ENCODE measurements around the gene SLC24A4. TPM values are rescaled to one million over a fixed set of nuclear protein-coding genes. Genes with fewer than 3 reads are reported as not detected.
A peak's percentile ranks its signal among the peaks of the same experiment; 100 is the strongest.

The SLC24A4 gene
- total and polyA plus RNA-seq, 5 donors from 2014 or later, result 0.91 TPM; not detected in 4

DNA sequence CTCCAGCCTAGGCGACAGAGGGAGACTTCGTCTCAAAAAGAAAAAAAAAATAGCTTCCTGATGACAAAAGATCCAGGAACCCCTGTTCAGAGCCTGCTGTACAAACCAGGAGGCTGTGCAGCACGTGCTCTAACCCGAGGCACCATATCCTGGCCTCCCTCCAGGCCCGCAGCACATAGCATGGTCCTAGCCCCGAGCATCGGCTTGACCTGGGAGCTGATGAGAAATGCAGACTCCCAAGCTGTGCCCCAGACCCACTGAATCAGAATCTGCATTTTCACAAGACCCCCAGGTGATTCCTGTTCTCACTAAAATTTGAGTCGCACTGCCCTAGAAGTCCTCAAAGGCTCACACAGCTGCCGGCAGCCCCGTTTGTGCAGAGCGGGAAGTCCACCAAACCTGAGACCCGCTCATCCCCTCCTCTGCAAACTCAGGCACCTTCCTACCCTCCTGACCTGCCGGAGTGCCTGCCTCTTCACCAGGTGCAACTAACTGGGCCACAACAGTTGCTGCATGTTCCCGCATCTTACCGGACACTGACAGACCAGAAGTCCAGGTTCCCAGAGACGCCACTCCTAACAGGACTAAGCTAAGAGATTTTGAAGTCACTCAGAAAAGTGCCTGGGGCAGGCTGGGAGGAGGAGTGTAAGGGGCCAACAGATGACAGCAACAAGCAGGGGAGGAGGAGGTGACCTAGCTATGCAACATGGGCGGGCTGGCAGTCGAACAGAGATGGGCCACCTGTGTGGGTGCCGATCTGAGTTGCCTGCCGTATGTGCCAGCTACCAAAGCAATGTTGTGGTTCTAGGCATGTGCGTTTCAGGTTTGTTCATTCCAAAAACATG lies 166.7 kb downstream of the SLC24A4 start:
- no peak overlapping the region for H3K27ac Mint-ChIP-seq
- peaks cover 29% of the 10 kb centered on the region for H3K27me3 Mint-ChIP-seq
- Histone ChIP-seq H3K4me3 (ENCODE audit: low read depth, low read length) (no peak overlapping the region), H3K36me3 (ENCODE audit: control insufficient read depth, insufficient read depth, low read length) (no peaks in the 10 kb centered on the region), H3K27me3 (ENCODE audit: control insufficient read depth, insufficient read depth, low read length) (peaks cover under 1% of the 10 kb centered on the region), H3K4me1 (ENCODE audit: control insufficient read depth, insufficient read depth, low read length, poor library complexity, severe bottlenecking) (no peaks in the 10 kb centered on the region), H3K27ac (ENCODE audit: insufficient read depth, low read length, poor library complexity, severe bottlenecking) (no peak overlapping the region), H3K9me3 (ENCODE audit: control insufficient read depth in 2 of 2, low read length in 2 of 2) (no peaks in the 10 kb centered on the region)
- ATAC-seq (ENCODE audit: low read depth in 2 of 2) (no peak), DNase-seq (no peak)
- peaks cover 0 to 2% (median 0%) of the 10 kb centered on the region in 7 donors for H3K9me3 Mint-ChIP-seq
- H3K4me3 Mint-ChIP-seq, result no peak overlapping the region
- no peaks in the 10 kb centered on the region for H3K36me3 Mint-ChIP-seq
- no peaks in the 10 kb centered on the region for H3K4me1 Mint-ChIP-seq

- H3K4me3 Mint-ChIP-seq, result no peak overlapping the region
- H3K27me3 Mint-ChIP-seq, result peaks cover 27% of the 10 kb centered on the region
- no peak overlapping the region for H3K27ac Mint-ChIP-seq
- Histone ChIP-seq H3K27me3 (ENCODE audit: control insufficient read depth, insufficient read depth, low read length) (no peaks in the 10 kb centered on the region), H3K9me3 (ENCODE audit: control insufficient read depth in 2 of 2, low read length in 2 of 2) (no peaks in the 10 kb centered on the region), H3K27ac (ENCODE audit: insufficient read depth, low read length, poor library complexity, severe bottlenecking) (no peak overlapping the region), H3K36me3 (ENCODE audit: control insufficient read depth, insufficient read depth, low read length) (no peaks in the 10 kb centered on the region), H3K4me3 (ENCODE audit: low read depth, low read length) (no peak overlapping the region), H3K4me1 (ENCODE audit: control insufficient read depth, insufficient read depth, low read length, poor library complexity, severe bottlenecking) (no peaks in the 10 kb centered on the region)
- ATAC-seq (ENCODE audit: low read depth in 2 of 2) (no peak), DNase-seq (no peak)
- H3K4me1 Mint-ChIP-seq, result no peaks in the 10 kb centered on the region
- H3K36me3 Mint-ChIP-seq, result no peaks in the 10 kb centered on the region
- H3K9me3 Mint-ChIP-seq, result peaks cover 0 to 2% (median 0%) of the 10 kb centered on the region in 7 donors
Measured at GRCh38 chr14:92490239-92490959, 167.4 kb downstream of the SLC24A4 start.

DNA sequence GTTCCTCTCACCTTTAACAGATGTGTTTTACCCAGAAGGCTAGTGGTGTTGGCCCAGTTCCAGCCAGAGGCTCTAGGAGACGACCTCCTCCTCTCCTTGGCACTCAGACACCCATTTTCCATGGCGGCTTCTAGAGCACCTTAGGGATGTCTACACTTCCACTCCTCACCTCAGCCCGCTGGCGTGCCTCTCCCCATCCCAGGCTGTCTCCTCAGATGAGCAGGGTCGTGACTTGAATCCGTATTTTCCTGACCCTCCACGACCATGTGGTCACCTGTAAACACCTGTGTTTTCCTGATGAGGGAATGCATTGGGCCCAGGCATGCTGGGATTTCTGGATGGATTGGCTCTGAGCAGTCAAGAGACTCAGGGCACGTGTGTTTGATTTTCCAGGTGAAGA lies 168.8 kb downstream of the SLC24A4 start:
- H3K4me1 Mint-ChIP-seq, result no peaks in the 10 kb centered on the region
- Histone ChIP-seq H3K9me3 (ENCODE audit: control insufficient read depth in 2 of 2, low read length in 2 of 2) (no peaks in the 10 kb centered on the region), H3K36me3 (ENCODE audit: control insufficient read depth, insufficient read depth, low read length) (no peaks in the 10 kb centered on the region), H3K4me1 (ENCODE audit: control insufficient read depth, insufficient read depth, low read length, poor library complexity, severe bottlenecking) (no peaks in the 10 kb centered on the region), H3K27ac (ENCODE audit: insufficient read depth, low read length, poor library complexity, severe bottlenecking) (no peak overlapping the region), H3K4me3 (ENCODE audit: low read depth, low read length) (no peak overlapping the region), H3K27me3 (ENCODE audit: control insufficient read depth, insufficient read depth, low read length) (no peaks in the 10 kb centered on the region)
- H3K36me3 Mint-ChIP-seq, result no peaks in the 10 kb centered on the region
- peak overlapping the region in 1 of 3 donors; percentile 76 for H3K27ac Mint-ChIP-seq
- DNase-seq (no peak), ATAC-seq (ENCODE audit: low read depth in 2 of 2) (no peak)
- no peak overlapping the region for H3K4me3 Mint-ChIP-seq
- peaks cover 0 to 2% (median 0%) of the 10 kb centered on the region in 7 donors for H3K9me3 Mint-ChIP-seq
- H3K27me3 Mint-ChIP-seq, result peaks cover 16% of the 10 kb centered on the region

GRCh38 chr14:92492258-92492657 lies 169.3 kb downstream of the SLC24A4 start:
- no peaks in the 10 kb centered on the region for H3K27me3 ChIP-seq (ENCODE audit: control insufficient read depth, insufficient read depth, low read length)
- no peak overlapping the region for H3K27ac Mint-ChIP-seq
- no peak overlapping the region for H3K27ac ChIP-seq (ENCODE audit: insufficient read depth, low read length, poor library complexity, severe bottlenecking)
- H3K9me3 Mint-ChIP-seq, result peaks cover 0 to 2% (median 0%) of the 10 kb centered on the region in 7 donors
- no peaks in the 10 kb centered on the region for H3K36me3 ChIP-seq (ENCODE audit: control insufficient read depth, insufficient read depth, low read length)
- H3K4me3 Mint-ChIP-seq, result no peak overlapping the region
- H3K27me3 Mint-ChIP-seq, result peaks cover 13% of the 10 kb centered on the region
- no peaks in the 10 kb centered on the region for H3K36me3 Mint-ChIP-seq
- no peak for ATAC-seq (ENCODE audit: low read depth in 2 of 2)
- no peaks in the 10 kb centered on the region for H3K4me1 ChIP-seq (ENCODE audit: control insufficient read depth, insufficient read depth, low read length, poor library complexity, severe bottlenecking)
- no peaks in the 10 kb centered on the region for H3K4me1 Mint-ChIP-seq
- H3K9me3 ChIP-seq (ENCODE audit: control insufficient read depth in 2 of 2, low read length in 2 of 2), result no peaks in the 10 kb centered on the region
- DNase-seq, result no peak
- no peak overlapping the region for H3K4me3 ChIP-seq (ENCODE audit: low read depth, low read length)

GRCh38 chr14:92493024-92493423 lies 170.1 kb downstream of the SLC24A4 start:
- H3K36me3 Mint-ChIP-seq, result no peaks in the 10 kb centered on the region
- ATAC-seq (ENCODE audit: low read depth in 2 of 2) (no peak), DNase-seq (no peak)
- H3K4me1 Mint-ChIP-seq, result no peaks in the 10 kb centered on the region
- H3K27ac Mint-ChIP-seq, result no peak overlapping the region
- Histone ChIP-seq H3K4me1 (ENCODE audit: control insufficient read depth, insufficient read depth, low read length, poor library complexity, severe bottlenecking) (no peaks in the 10 kb centered on the region), H3K27ac (ENCODE audit: insufficient read depth, low read length, poor library complexity, severe bottlenecking) (no peak overlapping the region), H3K4me3 (ENCODE audit: low read depth, low read length) (no peak overlapping the region), H3K36me3 (ENCODE audit: control insufficient read depth, insufficient read depth, low read length) (no peaks in the 10 kb centered on the region), H3K27me3 (ENCODE audit: control insufficient read depth, insufficient read depth, low read length) (no peaks in the 10 kb centered on the region), H3K9me3 (ENCODE audit: control insufficient read depth in 2 of 2, low read length in 2 of 2) (no peaks in the 10 kb centered on the region)
- peaks cover 0 to 2% (median 0%) of the 10 kb centered on the region in 7 donors for H3K9me3 Mint-ChIP-seq
- H3K27me3 Mint-ChIP-seq, result peaks cover 13% of the 10 kb centered on the region
- H3K4me3 Mint-ChIP-seq, result no peak overlapping the region

DNA sequence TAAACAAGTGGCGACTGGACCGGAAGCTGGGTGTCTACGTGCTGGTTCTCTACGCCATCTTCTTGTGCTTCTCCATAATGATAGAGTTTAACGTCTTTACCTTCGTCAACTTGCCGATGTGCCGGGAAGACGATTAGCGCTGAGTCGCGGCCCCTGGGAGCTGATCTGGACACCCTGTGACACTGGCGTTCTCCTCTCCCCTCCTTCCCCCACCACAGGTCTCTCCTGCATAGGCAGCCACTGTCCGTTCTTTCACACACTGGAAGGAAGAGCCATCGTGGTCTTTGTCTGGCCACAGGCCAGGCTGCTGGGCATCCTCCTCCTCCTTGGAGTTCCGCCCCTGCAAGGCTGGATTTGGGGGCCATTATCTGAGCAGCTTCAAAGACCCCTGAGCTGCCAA lies 170.5 kb downstream of the SLC24A4 start:
- Histone ChIP-seq H3K4me3 (ENCODE audit: low read depth, low read length) (no peak overlapping the region), H3K4me1 (ENCODE audit: control insufficient read depth, insufficient read depth, low read length, poor library complexity, severe bottlenecking) (no peaks in the 10 kb centered on the region), H3K36me3 (ENCODE audit: control insufficient read depth, insufficient read depth, low read length) (no peaks in the 10 kb centered on the region), H3K27ac (ENCODE audit: insufficient read depth, low read length, poor library complexity, severe bottlenecking) (no peak overlapping the region), H3K9me3 (ENCODE audit: control insufficient read depth in 2 of 2, low read length in 2 of 2) (no peaks in the 10 kb centered on the region), H3K27me3 (ENCODE audit: control insufficient read depth, insufficient read depth, low read length) (no peaks in the 10 kb centered on the region)
- H3K36me3 Mint-ChIP-seq, result no peaks in the 10 kb centered on the region
- no peaks in the 10 kb centered on the region for H3K4me1 Mint-ChIP-seq
- peaks cover 0 to 2% (median 0%) of the 10 kb centered on the region in 7 donors for H3K9me3 Mint-ChIP-seq
- no peak for DNase-seq
- H3K4me3 Mint-ChIP-seq, result no peak overlapping the region
- peaks cover 13% of the 10 kb centered on the region for H3K27me3 Mint-ChIP-seq
- ATAC-seq (ENCODE audit: low read depth in 2 of 2), result no peak
- no peak overlapping the region for H3K27ac Mint-ChIP-seq

DNA sequence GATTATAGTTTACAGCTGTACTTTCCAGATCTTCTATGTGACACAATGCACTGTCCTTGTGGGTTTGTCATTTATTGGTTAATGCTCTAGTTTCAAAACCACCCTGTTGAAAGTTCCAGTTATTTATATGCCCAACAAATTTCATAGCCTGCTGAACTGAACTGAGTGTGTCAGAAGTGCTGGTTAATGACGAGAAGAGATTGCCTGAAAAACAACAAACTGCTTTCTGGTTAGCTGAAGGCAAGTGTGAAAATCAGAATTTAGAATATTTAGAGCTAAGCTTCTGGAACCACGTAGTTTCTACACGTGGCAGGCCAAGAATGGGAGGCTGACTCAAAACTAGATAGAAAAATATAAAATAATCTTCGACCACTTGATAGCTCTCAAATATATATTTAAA lies 171.5 kb downstream of the SLC24A4 start:
- Histone ChIP-seq H3K9me3 (ENCODE audit: control insufficient read depth in 2 of 2, low read length in 2 of 2) (no peaks in the 10 kb centered on the region), H3K27ac (ENCODE audit: insufficient read depth, low read length, poor library complexity, severe bottlenecking) (no peak overlapping the region), H3K36me3 (ENCODE audit: control insufficient read depth, insufficient read depth, low read length) (no peaks in the 10 kb centered on the region), H3K27me3 (ENCODE audit: control insufficient read depth, insufficient read depth, low read length) (no peaks in the 10 kb centered on the region), H3K4me1 (ENCODE audit: control insufficient read depth, insufficient read depth, low read length, poor library complexity, severe bottlenecking) (no peaks in the 10 kb centered on the region), H3K4me3 (ENCODE audit: low read depth, low read length) (no peak overlapping the region)
- H3K27ac Mint-ChIP-seq, result no peak overlapping the region
- ATAC-seq (ENCODE audit: low read depth in 2 of 2) (no peak), DNase-seq (no peak)
- H3K36me3 Mint-ChIP-seq, result no peaks in the 10 kb centered on the region
- no peaks in the 10 kb centered on the region for H3K4me1 Mint-ChIP-seq
- H3K27me3 Mint-ChIP-seq, result peaks cover 13% of the 10 kb centered on the region
- H3K4me3 Mint-ChIP-seq, result no peak overlapping the region
- peaks cover 0 to under 1% (median 0%) of the 10 kb centered on the region in 7 donors for H3K9me3 Mint-ChIP-seq
